NCI-H1105 treated with DMSO at 0.1 percent for 48 hours (cell line): Measurements from ENCODE around the gene TPD52L1.

ENCODE experiments used
- DNase-seq: peaks from one replicate; lab custom pipeline; 2025; lab: John Stamatoyannopoulos, UW

TPD52L1 gene

DNA sequence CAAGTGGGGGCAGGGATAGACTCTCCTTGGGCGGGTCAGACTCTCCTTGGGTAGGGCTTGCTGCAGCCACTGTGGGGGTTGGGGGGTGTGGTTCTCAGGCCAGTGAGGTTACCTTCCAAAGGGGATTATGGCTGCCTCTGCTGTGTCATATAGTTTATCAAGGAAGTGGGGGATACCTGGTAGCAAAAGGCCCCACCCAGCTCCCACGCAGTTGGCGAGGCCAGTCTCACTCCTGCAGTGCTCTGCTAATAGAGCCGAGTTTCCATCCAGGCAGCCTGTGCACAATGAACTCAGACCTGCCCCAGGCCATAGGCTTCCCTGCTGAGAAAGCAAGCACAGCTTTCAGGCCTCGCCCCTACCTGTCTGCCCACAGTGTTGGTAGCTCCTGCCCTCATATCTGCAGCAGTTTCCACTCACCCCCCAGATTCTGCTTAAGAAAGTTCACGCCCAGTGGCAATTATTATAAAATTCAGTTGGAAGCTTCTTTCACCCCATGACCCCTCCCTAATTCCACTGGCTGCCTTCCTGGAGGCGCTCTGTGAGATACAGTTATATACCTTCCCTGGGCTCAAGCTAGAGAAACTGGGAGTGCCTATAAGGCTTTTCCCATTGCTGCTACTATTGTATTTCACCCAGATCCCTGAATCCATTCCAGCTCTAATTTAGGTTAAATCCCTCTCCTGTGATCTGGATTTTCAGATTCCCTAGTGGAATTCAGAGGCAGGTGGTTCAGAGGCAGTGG lies 92.1 kb downstream of the TPD52L1 start:
- DNase-seq, result no peak

DNA sequence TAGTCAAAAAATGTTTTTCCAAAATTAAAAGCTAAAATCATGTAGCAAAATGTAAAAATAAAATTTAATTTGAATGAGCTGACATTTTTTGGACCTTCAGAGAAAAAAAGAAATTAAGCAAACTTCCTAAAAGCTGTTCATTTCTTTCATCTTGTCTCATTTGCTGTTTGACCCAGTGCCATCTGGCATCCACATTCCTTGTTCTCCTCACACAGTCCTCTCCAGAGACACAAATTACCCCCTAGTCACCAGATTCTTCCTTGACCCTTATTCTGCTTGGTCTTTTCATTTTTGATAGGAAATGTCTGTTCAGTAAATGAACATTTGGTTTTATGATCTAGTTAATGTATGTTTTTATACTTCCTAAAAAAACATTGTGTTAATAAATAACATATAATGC lies 93.0 kb downstream of the TPD52L1 start:
- no peak for DNase-seq

DNA sequence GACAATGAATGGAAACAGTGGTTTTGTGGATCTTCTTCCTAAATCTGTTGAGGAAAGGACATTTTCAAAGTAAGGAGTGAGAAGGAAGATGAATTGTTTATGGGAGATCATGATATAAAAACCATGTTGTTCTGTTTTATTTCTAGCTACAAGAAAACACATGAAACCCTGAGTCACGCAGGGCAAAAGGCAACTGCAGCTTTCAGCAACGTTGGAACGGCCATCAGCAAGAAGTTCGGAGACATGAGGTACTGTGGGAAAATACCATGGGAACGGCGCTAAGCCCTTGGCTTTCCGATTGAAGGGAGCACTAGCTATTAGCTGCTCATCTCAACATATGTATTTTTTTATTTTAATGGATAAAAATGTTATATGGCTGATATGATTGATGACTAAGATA lies 94.6 kb downstream of the TPD52L1 start:
- DNase-seq, result no peak

DNA sequence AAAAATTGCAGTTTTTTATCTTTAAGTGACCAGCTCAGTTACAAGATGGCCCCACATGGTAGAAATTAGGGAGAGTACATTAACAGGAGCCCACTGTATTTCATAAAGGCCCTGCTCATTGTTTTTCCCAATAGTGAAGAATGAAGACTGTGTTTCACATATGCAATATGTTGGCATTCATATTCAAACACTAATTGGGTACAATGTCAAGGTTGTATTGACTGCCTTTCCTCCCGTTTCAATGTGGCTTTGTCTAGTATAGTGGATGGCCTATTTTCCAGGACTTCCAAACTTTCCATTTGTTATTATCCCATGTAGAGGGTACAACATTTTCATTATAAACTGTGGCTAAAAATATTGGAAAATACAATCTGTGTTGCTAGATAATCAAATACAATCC lies 96.9 kb downstream of the TPD52L1 start:
- DNase-seq, result no peak

DNA sequence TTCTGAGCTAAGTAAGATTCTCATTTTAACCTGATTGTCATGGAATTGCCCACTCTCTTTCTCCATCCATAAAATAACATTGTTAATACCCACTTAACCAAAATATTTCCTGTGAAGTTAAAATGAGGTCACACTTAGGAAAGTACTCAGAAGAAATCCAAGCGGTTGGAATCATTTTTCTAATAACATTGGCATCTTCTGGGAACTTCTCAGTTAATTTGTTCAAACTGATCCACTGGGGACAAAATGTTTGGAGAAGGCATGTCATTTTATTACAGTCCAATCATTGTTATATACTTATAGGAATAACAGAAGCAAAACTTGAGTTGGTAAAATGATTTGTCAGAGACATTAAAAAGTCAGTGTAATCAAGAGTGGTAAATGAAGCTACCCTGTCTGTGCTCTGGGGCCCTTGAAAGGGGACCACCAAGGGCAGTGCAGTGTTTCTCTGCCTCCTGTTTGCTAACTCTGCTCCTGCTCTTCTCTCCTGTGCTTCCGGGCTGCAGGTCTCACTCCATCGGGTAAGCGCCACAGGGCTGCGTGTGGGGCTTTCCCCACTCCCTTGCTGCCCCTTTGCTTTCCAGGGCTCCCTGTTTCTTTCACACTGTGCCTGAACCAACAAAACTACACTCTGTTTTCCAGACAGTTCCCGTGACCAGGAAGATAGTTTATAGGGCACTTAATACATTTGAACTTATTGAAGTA lies 98.1 kb downstream of the TPD52L1 start:
- no peak for DNase-seq

DNA sequence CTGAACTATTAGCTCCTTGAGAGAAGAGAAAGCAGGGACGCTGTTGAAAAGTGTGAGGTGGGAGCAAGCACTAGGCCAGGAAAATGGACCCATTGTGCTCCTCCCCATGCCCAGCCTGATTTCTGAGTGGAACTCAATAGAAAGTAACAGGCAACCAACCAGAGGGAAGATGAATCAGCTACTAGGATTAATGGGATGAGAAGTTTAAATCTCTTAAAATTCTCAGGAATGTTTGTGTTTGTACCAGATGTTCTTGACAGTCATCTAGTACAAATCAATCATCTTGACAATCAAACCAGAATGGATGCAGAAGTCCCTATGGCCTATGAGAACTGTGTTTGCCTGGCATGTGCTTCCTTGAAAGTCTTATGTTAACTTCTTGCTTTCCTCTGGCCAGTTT lies 99.3 kb downstream of the TPD52L1 start:
- no peak for DNase-seq

DNA sequence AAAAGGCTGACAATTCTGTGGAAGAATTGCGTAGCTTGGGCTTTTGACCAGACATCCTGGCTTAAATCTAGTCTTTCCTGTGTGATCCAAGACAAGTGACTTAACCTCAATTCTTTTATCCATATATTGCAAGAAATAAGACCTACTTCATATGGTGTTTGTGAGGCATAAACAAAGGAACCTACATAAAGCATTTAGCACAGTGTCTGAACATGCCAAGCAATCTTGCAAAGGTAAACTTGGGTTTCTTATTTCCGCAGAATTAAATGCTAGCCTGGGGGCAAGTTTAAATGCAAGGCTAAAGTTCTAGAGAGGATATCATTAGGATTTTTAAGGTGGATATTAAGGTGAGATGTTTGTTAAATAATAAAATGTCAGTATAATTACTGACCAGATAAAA lies 100.3 kb downstream of the TPD52L1 start:
- DNase-seq, result no peak

DNA sequence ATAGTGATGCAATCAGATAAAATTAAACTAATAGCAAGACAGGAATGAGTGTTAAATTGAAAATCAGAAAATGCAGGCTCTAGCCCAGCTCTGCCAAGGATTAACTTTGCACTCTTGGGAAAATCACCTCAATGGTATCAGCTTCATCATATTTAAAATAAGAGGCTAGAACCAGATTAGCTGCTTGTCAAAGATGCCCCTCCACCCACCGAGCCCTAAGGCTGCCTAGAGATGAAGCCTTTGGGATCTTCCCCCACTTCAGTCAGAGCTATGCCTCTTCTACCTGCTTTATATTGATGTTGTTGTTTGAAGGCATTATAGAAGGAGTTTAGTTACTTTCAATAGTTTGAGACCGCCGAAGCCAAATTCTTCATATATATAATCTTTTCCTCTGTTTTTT lies 100.7 kb downstream of the TPD52L1 start:
- DNase-seq, result no peak

DNA sequence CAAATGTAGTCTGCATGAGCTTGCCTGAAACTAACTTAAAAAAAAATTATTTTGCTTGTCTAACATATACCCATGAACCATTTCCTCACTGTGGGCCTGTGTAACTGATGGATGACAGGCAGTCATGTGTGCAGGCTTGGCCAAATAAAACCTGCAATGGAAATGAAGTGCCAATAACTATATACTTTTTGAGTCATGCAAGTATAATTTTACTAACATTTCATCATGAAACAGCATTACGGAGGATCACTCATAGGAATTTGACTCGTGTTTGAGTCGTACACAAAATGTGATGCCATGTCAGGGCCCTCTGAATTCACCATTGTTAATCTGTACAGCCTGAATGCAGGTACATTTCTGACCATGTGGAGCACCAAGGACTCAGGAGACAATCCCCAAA lies 101.6 kb downstream of the TPD52L1 start:
- DNase-seq, result no peak

DNA sequence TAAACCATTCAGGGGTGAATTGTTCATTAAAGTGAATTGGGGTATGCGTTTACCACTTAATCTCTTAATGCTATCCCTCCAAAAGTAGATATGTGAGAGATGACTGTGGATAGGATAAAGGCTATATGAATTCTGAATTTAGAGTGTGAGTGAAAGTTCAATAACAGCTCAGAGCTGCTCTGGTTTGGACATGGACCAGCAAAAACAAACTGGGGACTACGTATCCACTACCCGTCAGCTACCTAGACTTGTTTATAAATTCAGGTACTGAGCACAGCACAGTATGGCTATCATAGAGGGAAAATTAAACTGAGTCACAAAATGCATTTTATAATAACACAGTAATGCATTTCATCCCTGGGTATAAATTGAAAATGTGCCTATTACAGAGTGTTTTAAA lies 103.8 kb downstream of the TPD52L1 start:
- no peak for DNase-seq

DNA sequence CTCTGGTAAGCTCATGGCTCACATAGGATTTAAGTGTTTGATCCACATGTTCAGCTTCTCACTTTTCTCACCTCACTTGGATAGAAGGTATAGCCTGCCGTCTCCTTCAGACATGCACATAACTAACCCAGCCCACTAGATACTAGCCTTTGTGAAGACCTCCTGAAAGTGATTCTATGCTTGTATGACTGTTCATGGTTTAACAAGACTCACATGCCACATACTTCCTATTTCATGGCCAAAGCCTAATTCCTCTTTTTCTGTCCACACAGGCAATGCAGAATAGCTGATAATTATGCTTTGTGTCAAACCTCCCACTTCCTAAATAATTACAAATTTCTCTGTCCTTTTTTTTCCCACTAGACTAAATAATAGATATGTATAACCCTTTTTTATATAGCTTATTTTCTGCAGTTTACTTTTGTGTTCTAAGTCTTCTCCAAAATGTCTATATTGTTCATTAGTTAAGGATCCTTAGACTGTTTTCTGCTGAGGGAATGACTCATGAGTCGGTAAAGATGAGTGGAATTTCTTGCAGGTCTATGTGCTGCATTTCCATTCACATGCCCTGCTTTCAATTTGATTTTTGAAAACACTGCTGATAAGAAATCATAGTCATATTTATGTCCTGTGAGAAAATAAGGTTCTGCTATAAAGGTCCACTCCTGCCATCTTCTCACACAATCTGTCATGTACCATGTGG lies 105.2 kb downstream of the TPD52L1 start:
- DNase-seq, result no peak

DNA sequence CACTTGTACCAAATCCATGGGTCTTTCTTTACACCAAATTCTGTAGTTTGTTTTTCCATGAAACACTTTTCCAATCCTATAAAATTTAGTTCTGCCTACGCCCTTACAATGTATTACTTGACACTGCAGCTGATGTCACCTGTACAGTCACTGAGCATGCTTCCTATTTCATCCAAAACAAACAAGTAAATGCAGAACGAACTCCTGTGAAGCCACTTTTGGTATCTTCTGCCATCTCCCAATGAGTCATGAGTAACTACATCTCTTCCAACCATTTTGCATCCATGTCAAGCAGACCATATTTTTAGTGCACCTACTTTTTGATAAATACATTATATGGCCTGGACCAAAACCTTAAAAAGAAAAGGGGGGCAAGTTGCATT lies 105.8 kb downstream of the TPD52L1 start:
- DNase-seq, result no peak

DNA sequence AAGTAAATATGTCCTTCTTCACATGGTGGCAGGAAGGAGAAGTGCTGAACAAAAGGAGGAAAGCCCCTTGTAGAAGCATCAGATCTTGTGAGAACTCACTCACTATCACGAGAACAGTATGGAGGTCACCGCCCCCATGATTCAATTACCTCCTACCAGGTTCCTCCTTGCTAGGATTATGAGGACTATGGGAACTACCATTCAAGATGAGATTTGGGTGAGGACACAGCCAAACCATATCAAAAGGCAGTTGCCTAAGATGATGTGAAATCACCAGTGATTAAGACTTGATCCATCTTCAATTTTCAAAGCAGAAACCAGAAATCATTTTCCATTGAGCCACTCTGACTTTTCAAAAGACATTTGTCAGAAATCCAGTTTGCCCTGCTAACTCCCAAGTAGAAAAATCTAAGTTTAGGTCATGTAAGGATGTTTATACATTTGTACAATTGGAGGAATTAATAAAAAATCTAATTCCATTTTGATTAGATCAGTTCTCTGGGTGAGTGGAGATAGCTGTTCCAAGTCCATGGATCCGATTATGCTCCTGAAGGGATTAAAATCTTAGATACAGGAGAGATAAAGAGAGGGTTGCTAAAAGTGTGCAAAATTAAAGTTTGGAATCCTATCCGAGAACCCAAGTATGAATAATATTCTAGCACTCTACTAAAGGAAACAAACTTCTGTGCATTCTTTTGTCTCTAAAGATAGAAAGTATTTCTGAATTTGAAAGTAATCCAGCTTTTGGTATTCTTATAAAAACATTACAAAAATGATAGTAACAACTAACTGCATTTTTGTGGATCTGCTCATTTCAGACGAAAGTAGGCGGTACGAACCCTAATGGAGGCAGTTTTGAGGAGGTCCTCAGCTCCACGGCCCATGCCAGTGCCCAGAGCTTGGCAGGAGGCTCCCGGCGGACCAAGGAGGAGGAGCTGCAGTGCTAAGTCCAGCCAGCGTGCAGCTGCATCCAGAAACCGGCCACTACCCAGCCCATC lies 108.7 kb downstream of the TPD52L1 start:
- no peak for DNase-seq

DNA sequence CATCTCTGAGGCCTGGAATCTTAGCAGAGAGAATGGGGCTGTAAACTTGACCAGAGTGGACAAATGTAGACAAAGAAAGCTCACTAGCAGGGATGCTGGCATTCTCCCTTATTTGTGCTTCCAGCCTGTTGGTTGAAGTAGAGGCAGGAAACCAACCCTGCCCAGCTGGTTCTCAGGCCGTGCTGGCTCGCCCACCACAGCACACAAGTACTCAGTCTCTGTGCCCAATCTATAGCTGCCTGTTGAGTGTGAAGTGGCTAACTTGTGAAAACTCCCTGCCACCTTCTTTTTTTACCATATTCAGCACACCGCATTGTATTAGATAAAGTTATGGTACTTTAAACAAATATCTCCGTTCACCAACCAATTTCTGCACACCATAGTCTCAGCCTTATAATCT lies 110.9 kb downstream of the TPD52L1 start:
- no peak for DNase-seq

DNA sequence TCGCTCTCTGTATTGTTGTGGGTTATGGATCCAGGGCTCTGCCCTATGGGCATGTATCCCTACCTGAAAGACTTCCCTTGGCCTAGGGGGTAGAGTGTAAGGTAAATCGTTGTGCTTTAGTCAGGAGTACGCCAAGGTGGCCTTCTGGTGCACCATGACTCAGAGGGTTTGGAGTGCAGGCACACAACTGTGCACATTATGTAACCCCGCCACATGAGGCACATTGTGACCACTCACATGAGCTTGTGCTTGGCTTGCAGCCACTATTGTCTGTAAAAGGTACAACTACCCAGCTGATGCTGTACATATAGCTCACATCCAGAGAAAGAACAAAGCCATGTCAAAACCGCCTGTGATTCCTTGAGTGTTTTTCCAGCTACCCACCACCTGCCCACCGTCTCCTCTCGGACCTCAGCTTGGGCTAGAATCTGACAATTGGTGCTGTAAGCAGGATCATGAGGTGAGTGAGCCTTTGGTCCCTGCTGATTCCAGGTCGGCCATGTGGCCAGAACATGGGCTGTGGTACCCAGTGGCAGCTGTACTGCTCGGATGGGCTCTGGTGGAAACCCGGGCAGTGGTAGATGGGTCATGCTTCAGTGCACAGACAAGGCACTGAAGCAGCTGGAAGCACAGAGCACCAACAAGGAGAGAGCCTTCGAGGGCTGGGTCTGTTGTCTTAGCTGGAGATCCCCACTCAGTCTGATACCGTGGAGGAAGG lies 114.4 kb downstream of the TPD52L1 start:
- no peak for DNase-seq

DNA sequence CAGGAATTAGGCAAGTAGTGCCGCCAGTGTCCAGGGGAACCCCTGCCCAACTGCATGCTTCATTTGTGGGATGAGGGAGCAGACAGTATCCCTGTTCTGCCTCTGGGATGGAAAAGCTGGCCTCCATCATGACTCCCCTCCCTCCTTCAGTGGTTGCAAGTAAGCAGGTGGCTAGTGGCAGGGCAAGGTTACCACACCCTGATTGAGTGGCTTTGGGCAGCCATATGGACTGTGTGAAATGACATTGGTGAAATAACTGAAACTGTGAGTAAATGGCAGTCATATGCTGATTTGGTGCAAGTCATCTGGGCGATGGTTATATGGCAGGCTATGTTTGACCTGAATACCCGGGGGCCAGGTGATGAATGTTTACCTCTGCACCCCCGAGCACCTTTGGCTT lies 115.2 kb downstream of the TPD52L1 start:
- no peak for DNase-seq

DNA sequence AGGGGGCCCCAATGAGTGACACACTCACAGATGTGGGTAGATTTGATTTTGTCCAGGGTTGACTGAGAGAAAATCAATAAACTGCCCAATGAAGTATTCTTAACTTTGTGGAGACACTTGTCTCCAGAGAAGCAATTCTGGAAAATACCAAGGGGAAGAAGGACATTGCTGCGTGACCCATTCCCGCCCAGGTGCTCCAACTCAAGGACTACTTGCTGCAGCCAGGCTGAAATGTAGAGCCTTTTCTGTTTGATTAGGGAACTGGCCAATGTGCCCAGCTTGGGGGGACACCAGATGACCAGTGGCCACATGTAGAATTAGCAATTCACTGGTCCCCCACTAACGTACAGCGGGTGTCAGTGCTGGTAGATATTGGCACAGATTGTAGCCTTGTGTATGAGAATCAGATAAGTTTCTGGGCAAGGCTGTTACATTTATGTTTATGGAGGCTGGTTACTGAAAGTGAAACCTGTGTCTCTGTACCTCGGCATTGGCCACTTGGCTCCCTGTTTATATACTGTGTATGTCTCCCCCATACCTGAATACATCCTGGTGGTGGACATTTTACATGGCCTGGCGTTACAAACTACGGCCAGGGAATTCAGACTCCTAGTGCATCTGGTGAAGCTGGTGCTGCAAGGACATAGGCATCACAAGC lies 115.9 kb downstream of the TPD52L1 start:
- no peak for DNase-seq

DNA sequence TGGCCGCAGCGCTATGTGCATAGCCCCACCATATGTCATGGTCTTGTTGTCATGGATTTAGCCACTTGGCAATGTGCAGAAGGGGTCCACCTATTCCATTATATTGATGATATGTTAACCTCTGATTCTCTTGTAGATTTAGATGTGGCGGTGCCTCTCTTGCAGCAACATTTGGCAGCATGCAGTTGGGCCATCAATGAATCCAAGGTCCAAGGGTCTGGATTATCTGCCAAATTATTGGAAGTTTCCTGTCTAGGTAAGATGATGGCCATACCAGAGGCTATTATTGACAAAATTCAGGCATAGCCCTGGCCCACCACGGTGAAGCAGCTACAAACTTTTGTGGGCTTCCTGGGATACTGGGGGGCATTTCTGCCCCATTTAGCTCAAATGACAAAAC lies 116.8 kb downstream of the TPD52L1 start:
- DNase-seq, result no peak

DNA sequence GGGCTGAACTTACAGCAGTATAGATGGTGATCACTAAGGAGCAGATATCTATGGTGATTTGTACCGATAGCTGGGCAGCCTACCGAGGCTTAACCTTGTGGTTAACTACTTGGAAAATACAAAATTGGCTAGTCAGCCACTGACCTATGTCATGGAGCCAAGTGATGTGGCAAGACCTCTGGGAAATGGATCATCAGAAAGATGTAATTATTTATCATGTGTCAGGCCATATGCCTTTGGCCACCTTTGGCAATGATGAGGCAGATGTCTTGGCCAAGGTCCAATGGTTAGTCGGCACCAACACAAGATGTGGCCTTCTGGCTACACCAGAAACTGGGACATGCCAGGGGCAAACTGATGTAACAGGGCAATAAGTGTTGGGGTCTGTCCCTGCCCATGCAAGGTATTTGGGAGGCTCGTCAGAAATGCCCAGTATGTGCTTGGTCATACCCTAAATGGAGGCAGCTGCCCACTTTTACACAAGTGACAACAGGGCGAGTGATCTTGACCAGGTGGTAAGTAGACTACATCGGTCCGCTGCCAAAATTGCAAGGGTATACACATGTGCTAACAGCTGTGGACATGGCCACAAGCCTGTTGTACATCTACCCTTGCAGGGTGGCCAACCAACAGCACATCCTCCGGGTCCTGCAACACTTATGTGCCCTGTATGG lies 118.0 kb downstream of the TPD52L1 start:
- no peak for DNase-seq

DNA sequence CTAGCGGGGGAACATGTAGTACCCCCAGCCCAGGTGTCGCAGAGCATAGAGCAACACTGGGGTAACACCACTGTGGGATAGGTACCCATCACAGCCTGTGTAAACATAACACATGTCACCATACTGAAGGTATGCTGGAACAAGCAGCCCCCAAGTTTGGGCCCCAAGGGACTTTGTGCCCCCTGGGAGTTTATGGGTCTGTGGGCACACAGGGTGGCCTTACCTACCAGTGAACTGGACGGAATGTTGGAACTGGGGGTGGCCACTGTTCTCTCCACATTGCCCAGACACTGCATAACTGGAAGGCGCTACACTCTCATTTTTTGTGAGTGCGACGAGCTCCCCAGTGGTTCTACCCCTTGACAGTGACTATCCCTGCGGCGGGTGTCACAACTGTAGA lies 119.7 kb downstream of the TPD52L1 start:
- DNase-seq, result no peak
